IMR-90 (cell line): ENCODE measurements around the gene ADGRV1. TPM values are rescaled to one million over a fixed set of nuclear protein-coding genes. Genes with fewer than 3 reads are reported as not detected.
"Not testable (repeated sequence)": the region's sequence is repeated elsewhere in the genome, so short reads cannot be mapped to it uniquely, and the experiment has no call there.

Experiments
- ATAC-seq: fragments of 200-7000 bp; cut with Tn5 transposase; 2 replicates; pipeline ENCODE4 v1.9.1; 2020; ENCODE audit warnings: low read depth, mild to moderate bottlenecking, moderate library complexity
- BruUV-seq: library from RNA; stranded (reverse); fragments of 400-500 nt; replicated peaks from 2 replicates; lab custom pipeline; 2021; lab: Mats Ljungman, UMichigan
- CTCF ChIA-PET: fragments of 300-600 bp; formaldehyde crosslinking; extraction: SDS; loops from one replicate; lab custom pipeline; 2021; ENCODE audit warnings: antibody characterized with exemption; lab: Yijun Ruan, JAX
- POLR2A ChIA-PET: fragments of 300-600 bp; sonication (Branson Sonifier 250); formaldehyde crosslinking; loops from one replicate; lab custom pipeline; 2022; ENCODE audit warnings: antibody characterized with exemption; ENCODE audit not compliant: unreplicated experiment; lab: Charles Lee
- DNase-seq: peaks from one replicate; pipeline ENCODE4 v3.0.0; 2013
- H2AFZ ChIP-seq: replicated peaks from 2 replicates; pipeline ENCODE3; 2013; ENCODE audit warnings: low read length, mild to moderate bottlenecking; ENCODE audit not compliant: poor library complexity
- H2AK5ac ChIP-seq: 2 replicates; pipeline ENCODE4 v1.6.1; 2013; ENCODE audit warnings: low read depth, low read length, inconsistent platforms
- H2AK9ac ChIP-seq: replicated peaks from 2 replicates; pipeline ENCODE3; 2013; ENCODE audit warnings: mild to moderate bottlenecking, low read depth, low read length, moderate library complexity; ENCODE audit not compliant: poor library complexity
- H2BK120ac ChIP-seq: 2 replicates; pipeline ENCODE4 v1.6.1; 2013; ENCODE audit warnings: low read depth, low read length, inconsistent platforms
- H2BK15ac ChIP-seq: 3 replicates; pipeline ENCODE4 v1.6.1; 2013; ENCODE audit warnings: low read depth, low read length, inconsistent platforms
- H2BK20ac ChIP-seq: 2 replicates; pipeline ENCODE4 v1.6.1; 2013; ENCODE audit warnings: low read depth, mild to moderate bottlenecking, inconsistent platforms, low read length, moderate library complexity
- H2BK5ac ChIP-seq: 2 replicates; pipeline ENCODE4 v1.6.1; 2013; ENCODE audit warnings: mild to moderate bottlenecking, low read depth, low read length, inconsistent platforms; ENCODE audit not compliant: poor library complexity, severe bottlenecking
- H3K14ac ChIP-seq: replicated peaks from 2 replicates; pipeline ENCODE4 v1.6.1; 2013; ENCODE audit warnings: low read depth, low read length, inconsistent platforms
- H3K18ac ChIP-seq: 2 replicates; pipeline ENCODE4 v1.6.1; 2013; ENCODE audit warnings: low read depth, low read length, control low read depth
- H3K23ac ChIP-seq: 2 replicates; pipeline ENCODE4 v1.6.1; 2013; ENCODE audit warnings: low read depth, low read length, inconsistent platforms
- H3K27ac ChIP-seq: 2 replicates; pipeline ENCODE4 v1.5.1; 2013; ENCODE audit warnings: mild to moderate bottlenecking, control low read depth, low read length; ENCODE audit not compliant: insufficient read depth
- H3K27me3 ChIP-seq: 2 replicates; pipeline ENCODE4 v1.6.1; 2013; ENCODE audit warnings: low read length; ENCODE audit not compliant: control insufficient read depth, insufficient read depth
- H3K36me3 ChIP-seq: 2 replicates; pipeline ENCODE4 v1.6.1; 2013; ENCODE audit warnings: low read length, mixed read lengths; ENCODE audit not compliant: control insufficient read depth, insufficient read depth
- H3K4ac ChIP-seq: 2 replicates; pipeline ENCODE4 v1.6.1; 2013; ENCODE audit warnings: low read depth, low read length, inconsistent platforms
- H3K4me1 ChIP-seq: 2 replicates; pipeline ENCODE4 v1.6.1; 2013; ENCODE audit warnings: low read length, mixed read lengths; ENCODE audit not compliant: control insufficient read depth, insufficient read depth
- H3K4me2 ChIP-seq: 2 replicates; pipeline ENCODE4 v1.6.1; 2013; ENCODE audit warnings: low read depth, mild to moderate bottlenecking, control low read depth, low read length, moderate library complexity
- H3K4me3 ChIP-seq: 2 replicates; pipeline ENCODE4 v1.5.1; 2013; ENCODE audit warnings: low read depth, mild to moderate bottlenecking, control low read depth, low read length, moderate library complexity; ENCODE audit not compliant: insufficient read depth
- H3K56ac ChIP-seq: 2 replicates; pipeline ENCODE4 v1.6.1; 2013; ENCODE audit warnings: low read length, inconsistent platforms; ENCODE audit not compliant: insufficient read depth; ENCODE audit errors: extremely low read depth
- H3K79me1 ChIP-seq, 2 experiments: 2 replicates each; pipeline ENCODE4 v1.6.1; 2013; ENCODE audit warnings: low read length in 2 of 2, inconsistent platforms in 1 of 2, low read depth in 1 of 2
- H3K9ac ChIP-seq: 2 replicates; pipeline ENCODE4 v1.6.1; 2013; ENCODE audit warnings: low read depth, low read length, control low read depth
- H3K9me1 ChIP-seq: 2 replicates; pipeline ENCODE4 v1.6.1; 2013; ENCODE audit warnings: low read length, inconsistent platforms; ENCODE audit not compliant: insufficient read depth
- H3K9me3 ChIP-seq: 2 replicates; pipeline ENCODE4 v1.6.1; 2013; ENCODE audit warnings: low read length; ENCODE audit not compliant: control insufficient read depth, insufficient read depth
- H4K20me1 ChIP-seq: 2 replicates; pipeline ENCODE4 v1.6.1; 2013; ENCODE audit warnings: low read length, inconsistent platforms; ENCODE audit not compliant: insufficient read depth
- H4K5ac ChIP-seq: 2 replicates; pipeline ENCODE4 v1.6.1; 2013; ENCODE audit warnings: mild to moderate bottlenecking, low read depth, low read length, control low read depth
- H4K8ac ChIP-seq, 2 experiments: 2 replicates each; pipeline ENCODE4 v1.6.1; 2013; ENCODE audit warnings: low read depth in 2 of 2, low read length in 2 of 2, control low read depth in 1 of 2, inconsistent platforms in 1 of 2
- H4K91ac ChIP-seq: 2 replicates; pipeline ENCODE4 v1.6.1; 2013; ENCODE audit warnings: low read depth, low read length, inconsistent platforms; ENCODE audit not compliant: insufficient read depth
- WGBS, 2 experiments: methylation state at CpG; one replicate each; pipeline versions ENCODE4 v1.1.5 to v1.1.7; 2013; ENCODE audit warnings: missing lambda C conversion rate in 2 of 2; ENCODE audit not compliant: insufficient read length in 1 of 2; ENCODE audit errors: extremely low coverage in 2 of 2; 5-methylcytosine and 5-hydroxymethylcytosine counted together
- dilution Hi-C: fragments of 300-500 bp; cut with HindIII; formaldehyde crosslinking; loops from one replicate; pipeline ENCODE4 v1.14.3; 2018; ENCODE audit warnings: low sequenced_read_pairs; ENCODE audit not compliant: unreplicated experiment
- in situ Hi-C: fragments of 300-500 bp; cut with MboI; formaldehyde crosslinking; loops from 3 replicates; pipeline ENCODE4 v1.14.3; 2019; ENCODE audit warnings: low sequenced_read_pairs, inconsistent platforms, mixed read lengths
- intact Hi-C: fragments of 100-400 bp; cut with micrococcal nuclease; formaldehyde crosslinking; loops from 2 replicates; pipeline ENCODE4 v1.10.0; 2022
- polyA plus RNA-seq, 3 experiments: library from polyadenylated mRNA; depleted of rRNA; stranded (reverse); fragments of >200 nt; gene quantifications; 2 replicates each; pipeline ENCODE4 v1.2.3, GENCODE V29; 2012; ENCODE audit warnings: low replicate concordance in 1 of 3
- total RNA-seq: library from RNA; depleted of rRNA; stranded (reverse); fragments of >200 nt; gene quantifications from 2 replicates; pipeline ENCODE4 v1.2.3, GENCODE V29; 2012

Gene ADGRV1
- total and polyA plus RNA-seq, 2 of the 4 experiments (the other 2 are of a cell fraction), result under 0.01 TPM; not detected in 1

GRCh38 chr5:90796919-90797318, 238.3 kb downstream of the ADGRV1 start:
- H3K4me3 ChIP-seq, H4K5ac ChIP-seq, H3K4me1 ChIP-seq, H4K20me1 ChIP-seq, in situ Hi-C loops, H2AFZ ChIP-seq, H2AK9ac ChIP-seq, intact Hi-C loops, H3K4me2 ChIP-seq, H3K14ac ChIP-seq, H3K27ac ChIP-seq, H3K79me1 ChIP-seq, H3K36me3 ChIP-seq, H3K27me3 ChIP-seq, H3K4ac ChIP-seq, POLR2A ChIA-PET, H3K9ac ChIP-seq, H2BK20ac ChIP-seq, CTCF ChIA-PET, dilution Hi-C loops, H2BK5ac ChIP-seq, ATAC-seq, H3K23ac ChIP-seq, H4K91ac ChIP-seq, BruUV-seq, H3K18ac ChIP-seq, H3K9me1 ChIP-seq, H2AK5ac ChIP-seq, H4K8ac ChIP-seq, H3K9me3 ChIP-seq, DNase-seq, H2BK120ac ChIP-seq, H2BK15ac ChIP-seq, H3K56ac ChIP-seq: not testable (repeated sequence)
- no CpG with 5 or more reads among the region's 2 CpGs for WGBS, 2 experiments

GRCh38 chr5:90800082-90800481, 241.5 kb downstream of the ADGRV1 start:
- intact Hi-C loops, result not testable (repeated sequence)

More at GRCh38 chr5:90800082-90800481, 241.5 kb downstream of the ADGRV1 start:
- H4K91ac ChIP-seq, H3K36me3 ChIP-seq, H2BK15ac ChIP-seq, in situ Hi-C loops, H3K27me3 ChIP-seq, H3K14ac ChIP-seq, H3K27ac ChIP-seq, H2AK9ac ChIP-seq, POLR2A ChIA-PET, dilution Hi-C loops, CTCF ChIA-PET, H4K5ac ChIP-seq, H3K9me1 ChIP-seq, H2AFZ ChIP-seq, H3K79me1 ChIP-seq, BruUV-seq, H2BK5ac ChIP-seq, H3K56ac ChIP-seq, H2AK5ac ChIP-seq, H3K23ac ChIP-seq, H4K8ac ChIP-seq, H3K4me1 ChIP-seq, H3K18ac ChIP-seq, H4K20me1 ChIP-seq, H3K4me2 ChIP-seq, H2BK20ac ChIP-seq, H3K4me3 ChIP-seq, H3K9ac ChIP-seq, H2BK120ac ChIP-seq, ATAC-seq, H3K4ac ChIP-seq, DNase-seq, H3K9me3 ChIP-seq: not testable (repeated sequence)
- WGBS, 2 experiments, result no CpG with 5 or more reads among the region's 1 CpG
